ENCODE measurements around the gene KRT33A.

Gene KRT33A

DNA sequence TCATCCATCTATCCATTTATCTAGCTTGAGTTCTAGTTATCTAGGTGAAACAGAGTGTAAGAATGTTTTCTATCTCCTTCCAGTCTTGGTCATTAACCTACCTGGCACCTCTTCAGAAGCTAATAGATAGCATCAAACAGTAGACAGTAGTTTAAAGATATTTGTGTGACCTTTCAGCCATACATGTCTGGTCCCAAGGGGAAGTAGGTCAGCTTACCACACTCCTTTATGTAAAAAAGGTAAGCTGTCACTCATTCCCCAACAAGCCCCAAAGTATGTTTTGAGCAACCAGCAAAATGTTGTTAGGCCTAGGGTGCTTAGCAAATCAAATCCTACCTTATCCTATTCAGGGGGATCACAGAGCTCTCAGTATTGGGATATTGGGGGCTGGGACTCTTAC is 15.4 kb upstream of the KRT33A start:
- no peaks in the 10 kb centered on the region for H4K20me1 ChIP-seq (ENCODE audit: insufficient read depth, low read length)
- no peaks in the 10 kb centered on the region for H3K79me2 ChIP-seq (ENCODE audit: insufficient read depth, low read length)
- no peak overlapping the region for H2AFZ ChIP-seq (ENCODE audit: low read length)
- no peak overlapping the region for H3K27ac ChIP-seq (ENCODE audit: low read depth, low read length, poor library complexity, severe bottlenecking)
- H3K4me2 ChIP-seq (ENCODE audit: low read length): no peak overlapping the region
- no peaks in the 10 kb centered on the region for H3K9me2 ChIP-seq (ENCODE audit: low read depth, low read length)
- no peaks in the 10 kb centered on the region for H3F3A ChIP-seq (ENCODE audit: insufficient read depth, low read length)
- TF ChIP-seq EZH2 (IDR thresholded peaks at IDR 0.05; ENCODE audit: borderline replicate concordance, low read length) (no peak), CTCF (IDR thresholded peaks at IDR 0.05; ENCODE audit: low read length) (no peak)
- H3K36me3 ChIP-seq (ENCODE audit: insufficient read depth, low read length): no peaks in the 10 kb centered on the region
- no peaks in the 10 kb centered on the region for H3K9me3 ChIP-seq (ENCODE audit: low read length)
- no peak overlapping the region for H3K9ac ChIP-seq (ENCODE audit: low read length)
- H3K4me1 ChIP-seq (ENCODE audit: insufficient read depth, low read length, severe bottlenecking): no peaks in the 10 kb centered on the region
- no peak overlapping the region for H3K4me3 ChIP-seq (ENCODE audit: low read depth, low read length, poor library complexity, severe bottlenecking)
- H3K27me3 ChIP-seq (ENCODE audit: insufficient read depth, low read length): no peaks in the 10 kb centered on the region

DNA sequence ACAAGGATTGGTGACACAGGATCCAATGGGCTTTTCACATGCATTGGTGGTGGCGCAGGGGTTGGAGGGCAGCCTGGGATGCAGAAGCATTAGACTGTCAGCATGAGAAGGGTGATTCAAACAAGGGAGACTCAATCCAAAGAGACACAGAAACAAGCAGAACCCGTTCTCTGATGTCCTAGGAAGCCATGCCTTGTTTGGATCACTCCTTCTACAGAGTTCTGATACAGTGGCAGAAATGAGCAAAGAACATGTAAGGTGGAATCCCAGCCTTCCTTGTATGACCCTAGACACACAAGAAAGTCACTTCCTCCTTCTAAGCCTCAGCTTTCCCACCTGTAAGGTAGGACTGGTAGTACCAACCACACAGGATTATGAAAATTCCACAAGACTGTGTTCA is 13.3 kb upstream of the KRT33A start:
- Histone ChIP-seq H4K20me1 (ENCODE audit: insufficient read depth, low read length) (no peaks in the 10 kb centered on the region), H3K9ac (ENCODE audit: low read length) (no peak overlapping the region), H2AFZ (ENCODE audit: low read length) (no peak overlapping the region), H3K4me3 (ENCODE audit: low read depth, low read length, poor library complexity, severe bottlenecking) (no peak overlapping the region), H3K27ac (ENCODE audit: low read depth, low read length, poor library complexity, severe bottlenecking) (no peak overlapping the region), H3K4me1 (ENCODE audit: insufficient read depth, low read length, severe bottlenecking) (no peaks in the 10 kb centered on the region), H3K9me2 (ENCODE audit: low read depth, low read length) (no peaks in the 10 kb centered on the region), H3K27me3 (ENCODE audit: insufficient read depth, low read length) (no peaks in the 10 kb centered on the region), H3K79me2 (ENCODE audit: insufficient read depth, low read length) (no peaks in the 10 kb centered on the region), H3K9me3 (ENCODE audit: low read length) (no peaks in the 10 kb centered on the region), H3K4me2 (ENCODE audit: low read length) (no peak overlapping the region), H3F3A (ENCODE audit: insufficient read depth, low read length) (no peaks in the 10 kb centered on the region), H3K36me3 (ENCODE audit: insufficient read depth, low read length) (no peaks in the 10 kb centered on the region)
- TF ChIP-seq CTCF (IDR thresholded peaks at IDR 0.05; ENCODE audit: low read length) (no peak), EZH2 (IDR thresholded peaks at IDR 0.05; ENCODE audit: borderline replicate concordance, low read length) (no peak)

DNA sequence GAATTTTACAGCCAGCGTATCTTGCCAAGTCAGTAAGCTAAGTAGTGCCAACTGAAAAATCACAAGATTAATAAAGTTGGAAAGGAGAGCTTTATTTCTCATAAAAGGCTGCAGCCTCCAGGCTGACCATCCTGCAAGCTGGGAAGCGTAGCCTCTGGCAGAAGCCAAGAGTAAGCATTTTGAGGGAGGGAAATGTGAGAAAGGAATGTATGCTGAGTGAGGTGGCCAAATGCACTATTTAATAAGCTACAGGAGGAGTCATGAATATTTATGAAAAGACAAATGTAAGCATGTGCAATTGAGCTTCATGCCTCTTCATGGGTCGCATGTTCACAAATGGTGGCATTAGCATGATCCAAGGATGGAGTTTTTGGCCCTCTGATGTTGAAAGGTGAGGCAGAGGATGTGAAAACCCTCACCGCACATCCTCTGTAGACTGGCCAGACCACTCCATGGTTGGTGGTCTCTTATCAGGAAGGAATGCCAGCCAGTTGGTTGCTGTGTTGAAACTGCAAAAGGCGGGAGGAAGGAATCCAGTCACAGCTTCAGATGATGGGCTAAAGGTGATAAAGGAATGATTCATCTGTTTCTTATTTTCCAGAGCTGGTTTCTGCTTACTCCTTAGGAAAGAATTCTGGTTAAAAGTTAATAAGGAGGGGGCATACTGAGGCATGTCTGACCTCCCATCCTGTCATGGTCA is 9.8 kb upstream of the KRT33A start:
- no peak overlapping the region for H3K4me2 ChIP-seq (ENCODE audit: low read length)

More for the DNA sequence above, 9.8 kb upstream of the KRT33A start:
- H3K4me1 ChIP-seq (ENCODE audit: insufficient read depth, low read length, severe bottlenecking): no peaks in the 10 kb centered on the region
- no peak overlapping the region for H3K4me3 ChIP-seq (ENCODE audit: low read depth, low read length, poor library complexity, severe bottlenecking)
- no peaks in the 10 kb centered on the region for H4K20me1 ChIP-seq (ENCODE audit: insufficient read depth, low read length)
- H2AFZ ChIP-seq (ENCODE audit: low read length): no peak overlapping the region
- H3K79me2 ChIP-seq (ENCODE audit: insufficient read depth, low read length): no peaks in the 10 kb centered on the region
- no peaks in the 10 kb centered on the region for H3K9me2 ChIP-seq (ENCODE audit: low read depth, low read length)
- no peaks in the 10 kb centered on the region for H3K36me3 ChIP-seq (ENCODE audit: insufficient read depth, low read length)
- H3K27ac ChIP-seq (ENCODE audit: low read depth, low read length, poor library complexity, severe bottlenecking): no peak overlapping the region
- no peak for TF ChIP-seq CTCF (IDR thresholded peaks at IDR 0.05; ENCODE audit: low read length)
- no peak for TF ChIP-seq EZH2 (IDR thresholded peaks at IDR 0.05; ENCODE audit: borderline replicate concordance, low read length)
- H3F3A ChIP-seq (ENCODE audit: insufficient read depth, low read length): no peaks in the 10 kb centered on the region
- H3K9me3 ChIP-seq (ENCODE audit: low read length): no peaks in the 10 kb centered on the region
- no peaks in the 10 kb centered on the region for H3K27me3 ChIP-seq (ENCODE audit: insufficient read depth, low read length)
- H3K9ac ChIP-seq (ENCODE audit: low read length): no peak overlapping the region

Data from OCI-LY1 (cell line).